SK-N-MC (cell line): Measurements from ENCODE around the gene EXO1.

Experiments
- DNase-seq: peaks from one replicate; pipeline ENCODE4 v3.0.0-alpha.2; 2011; ENCODE audit warnings: low read depth, low spot score
- H3K27ac ChIP-seq: fragments of 200-600 bp; sonication (generic); 2 replicates; pipeline ENCODE4 v1.5.1; 2016; ENCODE audit warnings: mixed run types
- H3K36me3 ChIP-seq: fragments of 200-600 bp; sonication (generic); 2 replicates; pipeline ENCODE4 v1.6.1; 2017; ENCODE audit warnings: antibody characterized with exemption, low read length, mixed read lengths; ENCODE audit not compliant: insufficient read depth
- H3K4me3 ChIP-seq: fragments of 200-600 bp; sonication (generic); 2 replicates; pipeline ENCODE4 v1.5.1; 2016
- H3K9ac ChIP-seq: fragments of 200-600 bp; sonication (generic); 2 replicates; pipeline ENCODE4 v1.8.0; 2017; ENCODE audit warnings: mixed run types, mixed read lengths; ENCODE audit not compliant: insufficient read length
- H3K9me3 ChIP-seq: fragments of 200-600 bp; sonication (generic); 2 replicates; pipeline ENCODE4 v1.6.1; 2017; ENCODE audit warnings: low read depth, mild to moderate bottlenecking, antibody characterized with exemption, low read length, moderate library complexity, mixed read lengths
- EZH2 ChIP-seq: fragments of 200-600 bp; sonication (generic); IDR thresholded peaks from one replicate; pipeline ENCODE4 v1.6.1; 2017; ENCODE audit warnings: antibody characterized with exemption
- FOXP2 ChIP-seq: optimal IDR thresholded peaks from 2 replicates; pipeline ENCODE3; 2011; ENCODE audit warnings: mild to moderate bottlenecking, moderate library complexity; ENCODE audit not compliant: insufficient read depth; ENCODE audit errors: extremely low read length, control extremely low read depth
- POLR2AphosphoS5 ChIP-seq: IDR thresholded peaks from 2 replicates; pipeline ENCODE4 v1.6.1; 2012; ENCODE audit warnings: mild to moderate bottlenecking, low read depth, low read length, borderline replicate concordance

The EXO1 gene

GRCh38 chr1:241857131-241857530, 9.1 kb downstream of the EXO1 start:
- H3K9me3 ChIP-seq: no peaks in the 10 kb centered on the region
- DNase-seq: peak; percentile 94
- H3K27ac ChIP-seq: peak overlapping the region; percentile 84
- peaks cover 73% of the 10 kb centered on the region for H3K36me3 ChIP-seq
- TF ChIP-seq FOXP2 (peak; percentile 46), EZH2 (no peak), POLR2AphosphoS5 (peak; percentile 44; the same call in 1 of the 2 replicates)
- peak overlapping the region; percentile 40 for H3K4me3 ChIP-seq
- H3K9ac ChIP-seq: no peak overlapping the region

- Histone ChIP-seq H3K9ac (no peak overlapping the region), H3K4me3 (no peak overlapping the region), H3K9me3 (no peaks in the 10 kb centered on the region), H3K27ac (no peak overlapping the region), H3K36me3 (peaks cover 82% of the 10 kb centered on the region)
- no peak for DNase-seq
- TF ChIP-seq FOXP2 (no peak), POLR2AphosphoS5 (no peak), EZH2 (no peak)
These were observed 12.9 kb downstream of the EXO1 start for GRCh38 chr1:241860922-241861321.

GRCh38 chr1:241869022-241869421, 21.0 kb downstream of the EXO1 start:
- TF ChIP-seq POLR2AphosphoS5 (no peak), EZH2 (no peak)
- peaks cover 88% of the 10 kb centered on the region for H3K36me3 ChIP-seq
- no peak overlapping the region for H3K9ac ChIP-seq
- DNase-seq: no peak
- no peak overlapping the region for H3K4me3 ChIP-seq
- H3K27ac ChIP-seq: peak overlapping the region; percentile 25
- H3K9me3 ChIP-seq: no peaks in the 10 kb centered on the region

GRCh38 chr1:241870336-241870735, 22.3 kb downstream of the EXO1 start:
- Histone ChIP-seq H3K9me3 (no peaks in the 10 kb centered on the region), H3K36me3 (peaks cover 84% of the 10 kb centered on the region), H3K27ac (peak overlapping the region; percentile 78), H3K9ac (no peak overlapping the region), H3K4me3 (0 out of 2 replicates have a peak overlapping the region, but pooled peaks have one; percentile 0)
- TF ChIP-seq POLR2AphosphoS5 (no peak), EZH2 (no peak), FOXP2 (no peak)
- DNase-seq: no peak

- Histone ChIP-seq H3K36me3 (peaks cover 78% of the 10 kb centered on the region), H3K27ac (peak overlapping the region; percentile 78), H3K4me3 (0 out of 2 replicates have a peak overlapping the region, but pooled peaks have one; percentile 0), H3K9ac (no peak overlapping the region), H3K9me3 (no peaks in the 10 kb centered on the region)
- TF ChIP-seq FOXP2 (no peak), POLR2AphosphoS5 (no peak), EZH2 (no peak)
- DNase-seq: no peak
These were observed 22.9 kb downstream of the EXO1 start for GRCh38 chr1:241870746-241871430.

GRCh38 chr1:241881440-241881839, 33.4 kb downstream of the EXO1 start:
- peaks cover 77% of the 10 kb centered on the region for H3K36me3 ChIP-seq
- no peak for TF ChIP-seq EZH2
- no peak for TF ChIP-seq POLR2AphosphoS5
- no peak for TF ChIP-seq FOXP2

GRCh38 chr1:241883159-241883558, 35.2 kb downstream of the EXO1 start:
- H3K9me3 ChIP-seq: no peaks in the 10 kb centered on the region
- H3K4me3 ChIP-seq: no peak overlapping the region
- no peak overlapping the region for H3K27ac ChIP-seq
- no peak overlapping the region for H3K9ac ChIP-seq
- H3K36me3 ChIP-seq: peaks cover 87% of the 10 kb centered on the region
- TF ChIP-seq FOXP2: no peak
- TF ChIP-seq POLR2AphosphoS5: no peak
- no peak for TF ChIP-seq EZH2
- DNase-seq: no peak

More at GRCh38 chr1:241881440-241881839, 33.4 kb downstream of the EXO1 start:
- no peak for DNase-seq
- Histone ChIP-seq H3K9me3 (no peaks in the 10 kb centered on the region), H3K27ac (no peak overlapping the region), H3K9ac (no peak overlapping the region), H3K4me3 (no peak overlapping the region)

- Histone ChIP-seq H3K4me3 (no peak overlapping the region), H3K36me3 (peaks cover 66% of the 10 kb centered on the region), H3K9me3 (no peaks in the 10 kb centered on the region), H3K9ac (no peak overlapping the region), H3K27ac (no peak overlapping the region)
- no peak for DNase-seq
- TF ChIP-seq FOXP2: no peak
- no peak for TF ChIP-seq POLR2AphosphoS5
- TF ChIP-seq EZH2: no peak
These were observed 40.2 kb downstream of the EXO1 start for GRCh38 chr1:241888232-241888631.

GRCh38 chr1:241891296-241891695, 43.3 kb downstream of the EXO1 start:
- Histone ChIP-seq H3K9me3 (no peaks in the 10 kb centered on the region), H3K36me3 (peaks cover 39% of the 10 kb centered on the region), H3K9ac (no peak overlapping the region), H3K27ac (no peak overlapping the region), H3K4me3 (no peak overlapping the region)
- TF ChIP-seq POLR2AphosphoS5 (no peak), EZH2 (no peak), FOXP2 (no peak)
- DNase-seq: no peak
